T-helper 17 cell (primary cell): ENCODE data around the gene GHR. TPM values are rescaled to one million over a fixed set of nuclear protein-coding genes. Genes with fewer than 3 reads are reported as not detected.

Source experiments
- ATAC-seq: fragments of 150-1000 bp; cut with Tn5 transposase; 2 replicates; pipeline ENCODE4 v1.10.0; 2021; ENCODE audit warnings: mild to moderate bottlenecking, moderate library complexity
- DNase-seq, 3 donors: peaks; one replicate each; pipeline versions ENCODE4 v3.0.0 to v3.0.0-alpha.2; 2020 to 2021
- H3K9me3 ChIP-seq: one replicate; pipeline ENCODE4 v1.7.0; 2013; ENCODE audit warnings: low read length, mild to moderate bottlenecking; ENCODE audit not compliant: control insufficient read depth, poor library complexity, severe bottlenecking
- H3K27ac Mint-ChIP-seq: one replicate; pipeline ENCODE4 v1.8.0; 2022; ENCODE audit warnings: mild to moderate bottlenecking, moderate library complexity, mixed read lengths
- H3K27me3 Mint-ChIP-seq: one replicate; pipeline ENCODE4 v1.8.0; 2022; ENCODE audit warnings: mixed read lengths
- H3K36me3 Mint-ChIP-seq: one replicate; pipeline ENCODE4 v1.8.0; 2022; ENCODE audit warnings: low read depth, mixed read lengths
- H3K4me1 Mint-ChIP-seq: one replicate; pipeline ENCODE4 v1.8.0; 2022; ENCODE audit warnings: mild to moderate bottlenecking, mixed read lengths
- H3K4me3 Mint-ChIP-seq: one replicate; pipeline ENCODE4 v1.8.0; 2022; ENCODE audit warnings: mild to moderate bottlenecking, moderate library complexity, mixed read lengths
- total RNA-seq, 4 donors: library from RNA in 2 of 4; stranded (reverse) in 2 of 4; gene quantifications; one replicate each; pipeline ENCODE4 v1.2.3 and lab custom pipeline; 2022 to 2026

The GHR gene
- total RNA-seq, 2 donors from 2014 or later, result not detected

- H3K4me3 Mint-ChIP-seq, result no peak overlapping the region
- H3K27ac Mint-ChIP-seq, result no peak overlapping the region
- H3K4me1 Mint-ChIP-seq, result no peaks in the 10 kb centered on the region
- no peaks in the 10 kb centered on the region for H3K9me3 ChIP-seq
- peaks cover 21% of the 10 kb centered on the region for H3K27me3 Mint-ChIP-seq
- no peak for DNase-seq
- no peaks in the 10 kb centered on the region for H3K36me3 Mint-ChIP-seq
- ATAC-seq, result no peak
Measured at GRCh38 chr5:42487821-42488220, 64.6 kb downstream of the GHR start.

GRCh38 chr5:42490831-42491230, 67.6 kb downstream of the GHR start:
- H3K27ac Mint-ChIP-seq, result no peak overlapping the region
- DNase-seq, result no peak
- H3K27me3 Mint-ChIP-seq, result peaks cover 12% of the 10 kb centered on the region
- no peak for ATAC-seq
- no peaks in the 10 kb centered on the region for H3K9me3 ChIP-seq
- no peak overlapping the region for H3K4me3 Mint-ChIP-seq
- no peaks in the 10 kb centered on the region for H3K36me3 Mint-ChIP-seq
- no peaks in the 10 kb centered on the region for H3K4me1 Mint-ChIP-seq

- Mint-ChIP-seq H3K4me1 (no peaks in the 10 kb centered on the region), H3K36me3 (no peaks in the 10 kb centered on the region)
Measured at GRCh38 chr5:42491699-42492098, 68.5 kb downstream of the GHR start.

DNA sequence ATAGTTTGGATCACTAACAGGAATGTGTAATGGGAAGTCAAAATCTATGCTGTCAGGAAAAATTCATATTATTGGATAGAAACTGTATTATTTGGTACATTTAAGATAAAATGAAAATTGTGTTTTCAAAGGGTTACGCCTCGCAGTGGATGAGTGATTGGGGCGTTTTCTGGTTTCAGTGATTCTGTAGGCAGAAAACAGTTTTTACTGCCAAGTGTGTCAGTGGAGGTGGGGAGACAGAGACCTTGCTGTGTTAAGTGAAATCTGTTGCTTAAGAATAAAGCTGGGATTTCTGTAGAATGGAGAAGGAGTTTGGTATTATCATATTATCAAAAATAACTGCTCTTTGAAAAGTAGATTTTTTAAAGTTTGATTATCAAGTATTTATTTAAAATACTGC, 69.7 kb downstream of the GHR start:
- no peak for ATAC-seq
- no peaks in the 10 kb centered on the region for H3K36me3 Mint-ChIP-seq
- H3K27me3 Mint-ChIP-seq, result peaks cover 11% of the 10 kb centered on the region
- DNase-seq, result no peak
- H3K27ac Mint-ChIP-seq, result no peak overlapping the region
- H3K4me1 Mint-ChIP-seq, result no peaks in the 10 kb centered on the region
- no peak overlapping the region for H3K4me3 Mint-ChIP-seq
- no peaks in the 10 kb centered on the region for H3K9me3 ChIP-seq

More at GRCh38 chr5:42491699-42492098, 68.5 kb downstream of the GHR start:
- H3K9me3 ChIP-seq, result no peaks in the 10 kb centered on the region
- DNase-seq, result no peak
- Mint-ChIP-seq H3K27me3 (peaks cover 5% of the 10 kb centered on the region), H3K4me3 (no peak overlapping the region), H3K27ac (no peak overlapping the region)
- no peak for ATAC-seq

DNA sequence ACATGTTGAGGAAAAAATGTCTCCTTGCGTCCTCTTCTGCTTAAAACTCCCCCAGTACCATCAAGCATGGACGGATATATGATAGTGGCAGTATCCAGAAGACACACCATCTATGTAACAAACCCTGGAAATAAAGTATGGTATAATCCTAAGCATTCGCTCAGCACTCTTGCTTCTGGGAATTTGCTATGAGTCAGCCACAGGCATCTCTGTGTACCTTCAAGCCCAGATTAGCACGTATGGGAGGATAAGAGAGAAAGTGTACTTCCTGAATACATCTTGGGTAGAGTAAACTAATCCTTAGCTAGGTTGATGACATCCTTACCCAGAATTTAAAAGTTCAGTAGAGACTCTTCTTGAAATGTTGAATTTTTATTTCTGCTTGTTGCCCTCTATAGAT, 71.2 kb downstream of the GHR start:
- ATAC-seq, result no peak
- H3K4me1 Mint-ChIP-seq, result no peaks in the 10 kb centered on the region
- no peaks in the 10 kb centered on the region for H3K9me3 ChIP-seq
- no peak for DNase-seq
- H3K36me3 Mint-ChIP-seq, result no peaks in the 10 kb centered on the region
- H3K27ac Mint-ChIP-seq, result no peak overlapping the region
- H3K4me3 Mint-ChIP-seq, result no peak overlapping the region
- peaks cover 8% of the 10 kb centered on the region for H3K27me3 Mint-ChIP-seq

- peaks cover 8% of the 10 kb centered on the region for H3K27me3 Mint-ChIP-seq
- ATAC-seq, result no peak
Measured at GRCh38 chr5:42495914-42496313, 72.7 kb downstream of the GHR start.

GRCh38 chr5:42496397-42497156, 73.3 kb downstream of the GHR start:
- no peak overlapping the region for H3K4me3 Mint-ChIP-seq
- H3K9me3 ChIP-seq, result no peaks in the 10 kb centered on the region
- no peaks in the 10 kb centered on the region for H3K36me3 Mint-ChIP-seq
- DNase-seq, result no peak
- H3K4me1 Mint-ChIP-seq, result no peaks in the 10 kb centered on the region
- no peak for ATAC-seq
- H3K27me3 Mint-ChIP-seq, result peaks cover 8% of the 10 kb centered on the region
- H3K27ac Mint-ChIP-seq, result no peak overlapping the region

More at GRCh38 chr5:42495914-42496313, 72.7 kb downstream of the GHR start:
- DNase-seq, result no peak
- Mint-ChIP-seq H3K4me1 (no peaks in the 10 kb centered on the region), H3K27ac (no peak overlapping the region), H3K36me3 (no peaks in the 10 kb centered on the region), H3K4me3 (no peak overlapping the region)
- H3K9me3 ChIP-seq, result no peaks in the 10 kb centered on the region

GRCh38 chr5:42498000-42498399, 74.8 kb downstream of the GHR start:
- no peak overlapping the region for H3K4me3 Mint-ChIP-seq
- no peaks in the 10 kb centered on the region for H3K9me3 ChIP-seq
- no peak for ATAC-seq
- no peaks in the 10 kb centered on the region for H3K36me3 Mint-ChIP-seq
- H3K27me3 Mint-ChIP-seq, result peaks cover 8% of the 10 kb centered on the region
- DNase-seq, result no peak
- H3K27ac Mint-ChIP-seq, result no peak overlapping the region
- H3K4me1 Mint-ChIP-seq, result no peaks in the 10 kb centered on the region

GRCh38 chr5:42499016-42499415, 75.8 kb downstream of the GHR start:
- Mint-ChIP-seq H3K36me3 (no peaks in the 10 kb centered on the region), H3K27ac (no peak overlapping the region), H3K27me3 (peaks cover 8% of the 10 kb centered on the region), H3K4me1 (no peaks in the 10 kb centered on the region), H3K4me3 (no peak overlapping the region)
- H3K9me3 ChIP-seq, result no peaks in the 10 kb centered on the region
- DNase-seq (no peak), ATAC-seq (no peak)

DNA sequence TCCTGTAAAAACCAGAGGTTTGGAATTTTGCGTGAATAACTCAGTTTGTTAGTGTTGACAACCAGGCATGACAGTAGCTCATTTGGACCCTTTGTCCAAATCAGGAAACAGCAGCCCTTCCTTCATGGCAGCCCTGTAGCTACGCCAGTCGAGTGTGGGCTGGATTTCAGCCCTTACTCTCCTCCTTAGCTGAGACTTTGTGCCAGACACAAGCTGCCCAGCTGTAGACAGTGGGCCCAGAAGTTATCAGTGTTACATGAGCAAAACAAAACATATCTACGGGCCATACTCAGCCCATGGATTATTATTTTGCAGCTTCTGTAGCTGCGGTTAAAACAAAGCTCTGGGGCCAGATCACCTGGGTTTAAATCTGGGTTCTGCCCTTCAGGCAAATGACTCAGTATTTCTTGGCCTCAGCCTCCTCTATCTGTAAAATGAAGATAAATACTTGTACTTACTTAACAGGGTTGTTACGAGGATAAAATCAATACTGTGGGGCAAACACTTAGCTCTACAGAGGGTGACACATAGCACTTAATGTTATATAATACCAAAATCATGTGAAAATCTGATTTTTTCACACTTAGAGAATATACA, 76.9 kb downstream of the GHR start:
- Mint-ChIP-seq H3K4me1 (no peaks in the 10 kb centered on the region), H3K27me3 (peaks cover 8% of the 10 kb centered on the region), H3K36me3 (no peaks in the 10 kb centered on the region), H3K4me3 (no peak overlapping the region), H3K27ac (no peak overlapping the region)
- ATAC-seq (no peak), DNase-seq (no peak)
- H3K9me3 ChIP-seq, result no peaks in the 10 kb centered on the region

DNA sequence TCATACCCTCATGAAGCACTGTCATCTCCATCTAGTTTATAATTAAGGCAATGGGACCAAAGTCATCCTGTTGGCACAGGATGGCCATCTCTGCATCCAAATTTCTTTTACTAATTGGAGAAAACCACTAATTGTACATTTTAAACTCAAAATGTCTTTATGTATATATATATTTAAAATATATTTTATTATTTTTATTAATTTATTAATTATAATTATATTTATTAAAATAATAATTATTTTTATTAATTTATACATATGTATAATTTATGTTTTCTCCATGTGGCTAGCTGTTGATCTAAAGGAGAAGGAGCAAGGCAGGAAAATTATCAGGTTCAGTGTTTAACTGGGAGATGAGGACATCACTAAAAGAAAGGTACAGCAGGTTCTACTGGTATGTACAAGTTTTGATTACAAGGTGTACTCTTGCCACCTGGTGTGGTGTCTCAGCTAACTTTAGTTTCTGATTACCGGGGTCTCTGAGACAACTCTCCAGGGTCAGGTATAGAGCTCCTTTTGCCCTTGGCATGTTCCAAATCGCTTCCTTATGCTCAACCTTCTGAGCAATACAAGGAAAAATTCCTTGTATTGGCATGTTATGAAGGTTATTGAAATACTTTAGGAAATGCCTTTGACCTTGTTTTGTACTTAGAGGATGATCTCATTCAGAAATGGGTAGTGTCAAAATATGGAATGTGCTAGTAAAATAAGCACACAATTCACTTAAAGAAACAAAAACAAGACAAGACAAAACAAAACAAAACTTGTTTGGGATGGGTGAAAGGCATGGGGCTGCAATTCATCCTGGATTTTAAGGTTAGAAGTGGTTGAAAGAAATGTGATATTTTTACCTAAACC, 79.6 kb downstream of the GHR start:
- no peaks in the 10 kb centered on the region for H3K4me1 Mint-ChIP-seq
- DNase-seq (no peak), ATAC-seq (no peak)
- H3K4me3 Mint-ChIP-seq, result no peak overlapping the region
- peaks cover 4% of the 10 kb centered on the region for H3K27me3 Mint-ChIP-seq
- H3K36me3 Mint-ChIP-seq, result no peaks in the 10 kb centered on the region
- no peak overlapping the region for H3K27ac Mint-ChIP-seq
- H3K9me3 ChIP-seq, result no peaks in the 10 kb centered on the region

GRCh38 chr5:42506662-42507061, 83.4 kb downstream of the GHR start:
- H3K36me3 Mint-ChIP-seq, result no peaks in the 10 kb centered on the region
- H3K9me3 ChIP-seq, result no peaks in the 10 kb centered on the region
- no peak overlapping the region for H3K4me3 Mint-ChIP-seq
- no peak for ATAC-seq
- H3K27ac Mint-ChIP-seq, result no peak overlapping the region
- H3K27me3 Mint-ChIP-seq, result no peaks in the 10 kb centered on the region
- peaks cover 2% of the 10 kb centered on the region for H3K4me1 Mint-ChIP-seq
- no peak for DNase-seq

GRCh38 chr5:42507451-42508097, 84.3 kb downstream of the GHR start:
- Mint-ChIP-seq H3K4me3 (no peak overlapping the region), H3K27ac (no peak overlapping the region), H3K36me3 (no peaks in the 10 kb centered on the region), H3K4me1 (peaks cover 2% of the 10 kb centered on the region), H3K27me3 (no peaks in the 10 kb centered on the region)
- ATAC-seq (no peak), DNase-seq (no peak)
- H3K9me3 ChIP-seq, result no peaks in the 10 kb centered on the region
